ENCODE data around the gene RFX1.
A peak's percentile ranks its signal among the peaks of the same experiment; 100 is the strongest.

The RFX1 gene

DNA sequence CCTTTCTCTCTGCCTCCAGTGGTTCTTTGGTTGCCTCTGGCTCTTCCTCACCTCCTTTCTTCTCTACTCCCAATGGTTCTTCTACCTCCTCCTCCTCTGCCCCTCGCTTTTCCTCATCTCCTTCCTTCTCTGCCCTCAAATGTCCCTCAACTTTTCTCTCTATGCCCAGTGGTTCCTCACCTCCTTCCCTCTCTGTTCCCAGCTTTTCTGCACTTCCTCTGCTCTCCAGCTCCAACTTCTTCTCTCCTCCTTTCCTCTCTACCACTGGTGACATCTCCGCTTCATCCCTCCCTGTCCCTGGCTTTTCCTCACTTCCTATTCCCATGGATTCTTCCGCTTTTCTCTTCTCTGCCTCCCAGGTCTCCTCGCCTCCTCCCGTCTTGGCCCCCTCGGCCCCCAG is 48.0 kb upstream of the RFX1 start:
- H3K27ac ChIP-seq (ENCODE audit: extremely low read depth, low read depth, low read length) = no peak overlapping the region
- peaks cover 4% of the 10 kb centered on the region for H3K4me1 ChIP-seq (ENCODE audit: control insufficient read depth, insufficient read depth, low read length)
- no peak overlapping the region for H3K4me3 ChIP-seq (ENCODE audit: low read depth, low read length)
- ChIA-PET CTCF (interaction anchor here (0.8 to 2.4 kb wide), 2 partner anchors 12 to 20 kb away, joined by 3 to 20 read pairs; no protein-coding TSS in a partner anchor), POLR2A (no interaction called here)
- TF ChIP-seq FEZF1 (tag by site-specific recombination; IDR thresholded peaks at IDR 0.05) (no peak), KLF8 (tag by site-specific recombination; IDR thresholded peaks at IDR 0.05) (peak; percentile 31; the same call in 1 of the 2 replicates), ZNF366 (tag by site-specific recombination; conservative IDR thresholded peaks at IDR 0.05) (peak; percentile 75), GLIS2 (tag by site-specific recombination; IDR thresholded peaks at IDR 0.05) (no peak), PRDM1 (tag by site-specific recombination; IDR thresholded peaks at IDR 0.05) (peak; percentile 74)
- no peaks in the 10 kb centered on the region; a peak in 1 of 3 replicates for H3K36me3 ChIP-seq (ENCODE audit: control insufficient read depth in 2 of 2, insufficient read depth in 1 of 2, low read length in 2 of 2)
- no peaks in the 10 kb centered on the region for H3K9me3 ChIP-seq (ENCODE audit: control insufficient read depth, insufficient read depth, low read depth, low read length)

GRCh38 chr19:14053500-14053899 is 47.4 kb upstream of the RFX1 start:
- Histone ChIP-seq H3K9me3 (ENCODE audit: control insufficient read depth, insufficient read depth, low read depth, low read length) (no peaks in the 10 kb centered on the region), H3K36me3 (ENCODE audit: control insufficient read depth in 2 of 2, insufficient read depth in 1 of 2, low read length in 2 of 2) (no peaks in the 10 kb centered on the region; a peak in 1 of 3 replicates), H3K4me3 (ENCODE audit: low read depth, low read length) (no peak overlapping the region), H3K4me1 (ENCODE audit: control insufficient read depth, insufficient read depth, low read length) (peaks cover 4% of the 10 kb centered on the region), H3K27ac (ENCODE audit: extremely low read depth, low read depth, low read length) (no peak overlapping the region)
- CTCF ChIA-PET = interaction anchor here (0.6 to 2.4 kb wide), 5 partner anchors 12 to 54 kb away, joined by 3 to 20 read pairs (median 6); partner anchors contain the start of gene IL27RA
- POLR2A ChIA-PET = no interaction called here
- TF ChIP-seq, protein P1, sequence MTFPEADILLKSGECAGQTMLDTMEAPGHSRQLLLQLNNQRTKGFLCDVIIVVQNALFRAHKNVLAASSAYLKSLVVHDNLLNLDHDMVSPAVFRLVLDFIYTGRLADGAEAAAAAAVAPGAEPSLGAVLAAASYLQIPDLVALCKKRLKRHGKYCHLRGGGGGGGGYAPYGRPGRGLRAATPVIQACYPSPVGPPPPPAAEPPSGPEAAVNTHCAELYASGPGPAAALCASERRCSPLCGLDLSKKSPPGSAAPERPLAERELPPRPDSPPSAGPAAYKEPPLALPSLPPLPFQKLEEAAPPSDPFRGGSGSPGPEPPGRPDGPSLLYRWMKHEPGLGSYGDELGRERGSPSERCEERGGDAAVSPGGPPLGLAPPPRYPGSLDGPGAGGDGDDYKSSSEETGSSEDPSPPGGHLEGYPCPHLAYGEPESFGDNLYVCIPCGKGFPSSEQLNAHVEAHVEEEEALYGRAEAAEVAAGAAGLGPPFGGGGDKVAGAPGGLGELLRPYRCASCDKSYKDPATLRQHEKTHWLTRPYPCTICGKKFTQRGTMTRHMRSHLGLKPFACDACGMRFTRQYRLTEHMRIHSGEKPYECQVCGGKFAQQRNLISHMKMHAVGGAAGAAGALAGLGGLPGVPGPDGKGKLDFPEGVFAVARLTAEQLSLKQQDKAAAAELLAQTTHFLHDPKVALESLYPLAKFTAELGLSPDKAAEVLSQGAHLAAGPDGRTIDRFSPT (tag by site-specific recombination; IDR thresholded peaks at IDR 0.05) = peak; percentile 78
- no peak for TF ChIP-seq ZNF266 (tag by site-specific recombination; IDR thresholded peaks at IDR 0.05; ENCODE audit: low read depth)

GRCh38 chr19:14053032-14053431 is 46.9 kb upstream of the RFX1 start:
- Histone ChIP-seq H3K27ac (ENCODE audit: extremely low read depth, low read depth, low read length) (no peak overlapping the region), H3K9me3 (ENCODE audit: control insufficient read depth, insufficient read depth, low read depth, low read length) (no peaks in the 10 kb centered on the region; the same call in 1 of the 2 replicates)
- POLR2A ChIA-PET = interaction anchor here (0.6 kb wide), 1 partner anchor 122 kb away, joined by 3 read pairs; no protein-coding TSS in a partner anchor

More at GRCh38 chr19:14053032-14053431, 46.9 kb upstream of the RFX1 start:
- no peak for TF ChIP-seq ZNF707 (tag by site-specific recombination; IDR thresholded peaks at IDR 0.05)
- no peak for TF ChIP-seq ZNF239 (tag by site-specific recombination; IDR thresholded peaks at IDR 0.05)
- TF ChIP-seq, protein P2, sequence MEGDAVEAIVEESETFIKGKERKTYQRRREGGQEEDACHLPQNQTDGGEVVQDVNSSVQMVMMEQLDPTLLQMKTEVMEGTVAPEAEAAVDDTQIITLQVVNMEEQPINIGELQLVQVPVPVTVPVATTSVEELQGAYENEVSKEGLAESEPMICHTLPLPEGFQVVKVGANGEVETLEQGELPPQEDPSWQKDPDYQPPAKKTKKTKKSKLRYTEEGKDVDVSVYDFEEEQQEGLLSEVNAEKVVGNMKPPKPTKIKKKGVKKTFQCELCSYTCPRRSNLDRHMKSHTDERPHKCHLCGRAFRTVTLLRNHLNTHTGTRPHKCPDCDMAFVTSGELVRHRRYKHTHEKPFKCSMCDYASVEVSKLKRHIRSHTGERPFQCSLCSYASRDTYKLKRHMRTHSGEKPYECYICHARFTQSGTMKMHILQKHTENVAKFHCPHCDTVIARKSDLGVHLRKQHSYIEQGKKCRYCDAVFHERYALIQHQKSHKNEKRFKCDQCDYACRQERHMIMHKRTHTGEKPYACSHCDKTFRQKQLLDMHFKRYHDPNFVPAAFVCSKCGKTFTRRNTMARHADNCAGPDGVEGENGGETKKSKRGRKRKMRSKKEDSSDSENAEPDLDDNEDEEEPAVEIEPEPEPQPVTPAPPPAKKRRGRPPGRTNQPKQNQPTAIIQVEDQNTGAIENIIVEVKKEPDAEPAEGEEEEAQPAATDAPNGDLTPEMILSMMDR (tag by site-specific recombination; IDR thresholded peaks at IDR 0.05) = no peak
- no peak for TF ChIP-seq ZNF677 (tag by site-specific recombination; IDR thresholded peaks at IDR 0.05)
- peak; percentile 5; the same call in 1 of the 2 replicates for TF ChIP-seq ZNF600 (tag by site-specific recombination; IDR thresholded peaks at IDR 0.05)
- TF ChIP-seq SETDB1 (IDR thresholded peaks at IDR 0.05; ENCODE audit: insufficient read length, low read length) = peak; percentile 71
- no peak for TF ChIP-seq ZNF221 (tag by site-specific recombination; IDR thresholded peaks at IDR 0.05; ENCODE audit: borderline replicate concordance)
- TF ChIP-seq, protein P3, sequence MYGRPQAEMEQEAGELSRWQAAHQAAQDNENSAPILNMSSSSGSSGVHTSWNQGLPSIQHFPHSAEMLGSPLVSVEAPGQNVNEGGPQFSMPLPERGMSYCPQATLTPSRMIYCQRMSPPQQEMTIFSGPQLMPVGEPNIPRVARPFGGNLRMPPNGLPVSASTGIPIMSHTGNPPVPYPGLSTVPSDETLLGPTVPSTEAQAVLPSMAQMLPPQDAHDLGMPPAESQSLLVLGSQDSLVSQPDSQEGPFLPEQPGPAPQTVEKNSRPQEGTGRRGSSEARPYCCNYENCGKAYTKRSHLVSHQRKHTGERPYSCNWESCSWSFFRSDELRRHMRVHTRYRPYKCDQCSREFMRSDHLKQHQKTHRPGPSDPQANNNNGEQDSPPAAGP (tag by site-specific recombination; IDR thresholded peaks at IDR 0.05) = no peak
- TF ChIP-seq GLIS2 (tag by site-specific recombination; IDR thresholded peaks at IDR 0.05) = no peak
- peak; percentile 42; the same call in 1 of the 2 replicates for TF ChIP-seq TRIM28 (IDR thresholded peaks at IDR 0.05; ENCODE audit: borderline replicate concordance, low read length)
- TF ChIP-seq GLIS1 (tag by site-specific recombination; IDR thresholded peaks at IDR 0.05) = no peak
- peaks cover 1% of the 10 kb centered on the region for H3K4me1 ChIP-seq (ENCODE audit: control insufficient read depth, insufficient read depth, low read length)
- CTCF ChIA-PET = interaction anchor here (0.6 to 2.4 kb wide), 6 partner anchors 11 to 61 kb away, joined by 3 to 20 read pairs (median 6); partner anchors contain the start of gene IL27RA
- no peak overlapping the region for H3K4me3 ChIP-seq (ENCODE audit: low read depth, low read length)
- no peaks in the 10 kb centered on the region; a peak in 1 of 3 replicates for H3K36me3 ChIP-seq (ENCODE audit: control insufficient read depth in 2 of 2, insufficient read depth in 1 of 2, low read length in 2 of 2)
